Measurements from ENCODE around the gene SEMA4D.

SEMA4D gene

DNA sequence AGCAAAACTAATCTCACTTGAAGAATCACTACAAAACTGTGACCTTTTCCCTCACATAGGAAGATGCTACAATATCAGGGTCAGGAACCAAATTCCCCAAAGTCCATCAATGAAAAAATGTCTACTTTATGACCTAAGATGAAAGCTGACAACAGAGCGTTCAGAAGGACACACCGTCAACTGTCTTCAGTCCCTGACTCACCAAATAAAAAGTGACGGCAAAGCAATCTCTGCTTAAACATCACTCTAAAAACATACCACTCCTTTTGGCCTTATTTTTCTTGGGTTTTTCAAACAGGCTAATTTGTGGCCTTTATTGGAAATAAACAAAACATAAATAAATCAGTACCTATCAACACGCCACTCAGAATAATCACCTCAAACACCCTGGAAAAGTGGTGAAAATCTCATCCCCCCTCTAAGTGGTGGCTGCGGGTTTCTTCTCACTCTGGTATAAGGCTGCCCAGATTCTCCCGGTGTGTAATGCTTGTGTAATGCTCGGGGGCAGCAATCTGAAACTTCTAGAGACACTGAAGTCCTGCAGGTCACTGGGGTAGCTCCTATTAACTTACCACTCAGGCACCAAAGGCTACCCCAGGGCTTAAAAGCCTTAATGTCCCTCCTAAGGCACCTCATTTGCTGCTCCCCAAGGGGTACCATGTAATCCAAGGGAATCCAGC, 29.5 kb downstream of the SEMA4D start:
- no peak overlapping the region for H3K4me3 ChIP-seq (ENCODE audit: low read depth, low read length)
- H3K4me1 ChIP-seq: no peaks in the 10 kb centered on the region
- H2AFZ ChIP-seq: no peak overlapping the region
- no peaks in the 10 kb centered on the region for H3K9me3 ChIP-seq (ENCODE audit: control insufficient read depth, low read length)
- H3K4me2 ChIP-seq (ENCODE audit: low read length): no peak overlapping the region
- no peaks in the 10 kb centered on the region for H3K36me3 ChIP-seq (ENCODE audit: control insufficient read depth, insufficient read depth, low read length)
- no peak overlapping the region for H3K27ac ChIP-seq
- TF ChIP-seq, protein P1, sequence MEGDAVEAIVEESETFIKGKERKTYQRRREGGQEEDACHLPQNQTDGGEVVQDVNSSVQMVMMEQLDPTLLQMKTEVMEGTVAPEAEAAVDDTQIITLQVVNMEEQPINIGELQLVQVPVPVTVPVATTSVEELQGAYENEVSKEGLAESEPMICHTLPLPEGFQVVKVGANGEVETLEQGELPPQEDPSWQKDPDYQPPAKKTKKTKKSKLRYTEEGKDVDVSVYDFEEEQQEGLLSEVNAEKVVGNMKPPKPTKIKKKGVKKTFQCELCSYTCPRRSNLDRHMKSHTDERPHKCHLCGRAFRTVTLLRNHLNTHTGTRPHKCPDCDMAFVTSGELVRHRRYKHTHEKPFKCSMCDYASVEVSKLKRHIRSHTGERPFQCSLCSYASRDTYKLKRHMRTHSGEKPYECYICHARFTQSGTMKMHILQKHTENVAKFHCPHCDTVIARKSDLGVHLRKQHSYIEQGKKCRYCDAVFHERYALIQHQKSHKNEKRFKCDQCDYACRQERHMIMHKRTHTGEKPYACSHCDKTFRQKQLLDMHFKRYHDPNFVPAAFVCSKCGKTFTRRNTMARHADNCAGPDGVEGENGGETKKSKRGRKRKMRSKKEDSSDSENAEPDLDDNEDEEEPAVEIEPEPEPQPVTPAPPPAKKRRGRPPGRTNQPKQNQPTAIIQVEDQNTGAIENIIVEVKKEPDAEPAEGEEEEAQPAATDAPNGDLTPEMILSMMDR (IDR thresholded peaks at IDR 0.05): no peak
- H3K9ac ChIP-seq: no peak overlapping the region
- no peaks in the 10 kb centered on the region for H3K27me3 ChIP-seq (ENCODE audit: control insufficient read depth, insufficient read depth, low read length)
- H3K79me2 ChIP-seq: no peaks in the 10 kb centered on the region

DNA sequence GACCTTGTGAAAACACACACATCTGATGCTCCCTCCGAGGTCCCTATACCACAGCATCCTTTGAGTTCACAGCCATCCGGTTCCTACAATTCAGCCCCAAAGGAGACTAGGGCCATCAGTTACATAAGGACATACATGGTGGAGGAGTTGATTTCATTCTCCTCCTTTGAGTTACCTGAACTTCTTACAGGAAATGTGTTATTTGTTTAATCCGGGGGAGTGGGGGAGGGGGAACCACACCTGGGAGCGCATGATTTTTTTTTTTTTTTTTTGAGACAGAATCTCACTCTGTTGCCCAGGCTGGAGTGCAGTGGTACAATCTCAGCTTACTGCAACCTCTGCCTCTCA, 30.7 kb downstream of the SEMA4D start:
- no peak overlapping the region for H2AFZ ChIP-seq
- H3K27ac ChIP-seq: no peak overlapping the region
- no peaks in the 10 kb centered on the region for H3K9me3 ChIP-seq (ENCODE audit: control insufficient read depth, low read length)
- H3K9ac ChIP-seq: no peak overlapping the region
- no peaks in the 10 kb centered on the region for H3K79me2 ChIP-seq
- H3K27me3 ChIP-seq (ENCODE audit: control insufficient read depth, insufficient read depth, low read length): no peaks in the 10 kb centered on the region
- no peak overlapping the region for H3K4me2 ChIP-seq (ENCODE audit: low read length)
- no peaks in the 10 kb centered on the region for H3K4me1 ChIP-seq
- TF ChIP-seq, protein P1 (IDR thresholded peaks at IDR 0.05): no peak
- no peak overlapping the region for H3K4me3 ChIP-seq (ENCODE audit: low read depth, low read length)
- H3K36me3 ChIP-seq (ENCODE audit: control insufficient read depth, insufficient read depth, low read length): no peaks in the 10 kb centered on the region

DNA sequence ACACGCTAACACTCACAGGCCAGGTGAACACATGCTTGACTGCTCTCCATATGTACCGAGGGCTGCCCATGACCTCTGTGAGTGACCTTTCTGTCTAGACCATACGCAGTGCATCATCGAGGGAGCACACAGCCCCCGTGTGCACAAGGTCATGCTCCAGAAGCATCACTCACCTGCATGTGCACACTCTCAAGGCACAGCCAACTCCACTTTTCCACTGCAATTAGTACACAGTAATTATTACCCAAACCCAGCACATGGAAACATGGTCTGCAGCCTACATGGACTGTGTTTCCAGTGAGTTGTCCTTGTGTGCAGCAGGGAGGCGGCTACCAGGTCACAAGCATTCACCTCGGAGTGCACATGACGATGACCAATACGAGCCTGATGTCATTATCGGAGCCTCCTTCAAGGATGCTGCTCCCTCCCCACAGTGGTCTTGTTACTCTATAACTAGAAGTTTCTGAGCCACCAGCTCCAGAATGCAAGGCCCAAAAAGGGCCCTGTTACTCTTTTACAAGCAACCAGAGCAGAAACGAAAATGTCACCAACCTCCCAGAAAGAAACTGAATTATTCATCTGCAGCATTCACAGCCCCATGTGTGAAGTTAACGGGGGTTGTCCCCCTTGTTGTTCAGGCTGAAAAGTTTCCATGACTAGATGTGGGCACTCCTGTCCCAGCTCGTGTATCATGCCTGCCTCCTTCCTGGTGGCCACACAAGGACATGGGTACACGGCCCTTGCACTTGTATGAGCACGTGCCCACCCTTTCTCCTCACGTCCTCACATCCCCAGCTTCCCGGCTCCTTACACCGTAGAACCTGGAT, 31.2 kb downstream of the SEMA4D start:
- no peaks in the 10 kb centered on the region for H3K4me1 ChIP-seq
- TF ChIP-seq, protein P1 (IDR thresholded peaks at IDR 0.05): no peak
- H3K36me3 ChIP-seq (ENCODE audit: control insufficient read depth, insufficient read depth, low read length): no peaks in the 10 kb centered on the region
- H3K4me3 ChIP-seq (ENCODE audit: low read depth, low read length): no peak overlapping the region
- no peak overlapping the region for H3K9ac ChIP-seq
- H3K27ac ChIP-seq: no peak overlapping the region
- H3K4me2 ChIP-seq (ENCODE audit: low read length): no peak overlapping the region
- H3K9me3 ChIP-seq (ENCODE audit: control insufficient read depth, low read length): no peaks in the 10 kb centered on the region
- no peak overlapping the region for H2AFZ ChIP-seq
- no peaks in the 10 kb centered on the region for H3K79me2 ChIP-seq
- no peaks in the 10 kb centered on the region for H3K27me3 ChIP-seq (ENCODE audit: control insufficient read depth, insufficient read depth, low read length)

DNA sequence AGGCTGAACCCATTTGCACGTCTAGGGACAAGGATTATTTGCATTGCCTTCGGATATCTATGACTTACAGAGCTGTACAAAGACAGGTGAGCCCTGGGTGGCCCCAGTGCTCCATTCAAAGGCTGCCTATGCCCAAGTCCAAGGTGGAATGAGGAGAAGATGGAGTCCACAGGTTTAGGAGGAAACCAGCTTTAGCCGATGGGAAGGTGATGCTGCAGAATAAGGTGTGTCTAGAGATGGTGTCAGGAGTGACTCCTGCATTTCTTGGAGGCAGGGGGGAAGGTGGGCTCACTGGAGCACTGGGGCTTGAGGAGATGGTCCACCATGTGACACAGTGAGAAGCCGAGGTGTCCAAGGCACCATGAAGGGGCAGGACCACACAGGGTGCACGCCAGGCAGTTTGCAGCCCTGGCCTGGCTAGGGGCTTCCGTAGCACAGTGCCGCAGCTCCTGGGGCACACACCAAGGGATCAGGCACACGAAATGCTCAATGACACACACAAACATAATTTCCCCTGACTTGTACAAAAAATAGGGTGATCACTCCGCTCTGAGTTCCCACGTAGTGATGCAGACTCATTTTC, 32.1 kb downstream of the SEMA4D start:
- TF ChIP-seq, protein P1 (IDR thresholded peaks at IDR 0.05): no peak
- no peak overlapping the region for H3K27ac ChIP-seq
- no peak overlapping the region for H3K4me3 ChIP-seq (ENCODE audit: low read depth, low read length)
- no peak overlapping the region for H3K4me2 ChIP-seq (ENCODE audit: low read length)
- no peaks in the 10 kb centered on the region for H3K9me3 ChIP-seq (ENCODE audit: control insufficient read depth, low read length)
- no peak overlapping the region for H2AFZ ChIP-seq
- no peaks in the 10 kb centered on the region for H3K27me3 ChIP-seq (ENCODE audit: control insufficient read depth, insufficient read depth, low read length)
- H3K9ac ChIP-seq: no peak overlapping the region
- H3K79me2 ChIP-seq: no peaks in the 10 kb centered on the region
- no peaks in the 10 kb centered on the region for H3K36me3 ChIP-seq (ENCODE audit: control insufficient read depth, insufficient read depth, low read length)
- no peaks in the 10 kb centered on the region for H3K4me1 ChIP-seq

All from parathyroid adenoma (tissue), 2 donors.